K562 (cell line): ENCODE measurements around the gene KIF18B. TPM values are rescaled to one million over a fixed set of nuclear protein-coding genes. Genes with fewer than 3 reads are reported as not detected.

Source experiments
- ARID1B ChIP-seq: fragments of 450-650 bp; IDR thresholded peaks from 2 replicates; pipeline ENCODE4 v1.6.1; 2016; ENCODE audit warnings: antibody characterized with exemption, mild to moderate bottlenecking, inconsistent platforms
- CAMTA2 ChIP-seq: fragments of 250-450 bp; sonication (Bioruptor Pico); conservative IDR thresholded peaks from 2 replicates; pipeline ENCODE4 v1.5.1; 2022
- CBX2 ChIP-seq: fragments of 200-600 bp; sonication (generic); IDR thresholded peaks from one replicate; pipeline ENCODE4 v1.6.1; 2012; ENCODE audit warnings: mild to moderate bottlenecking, low read length, inconsistent platforms; ENCODE audit not compliant: insufficient read depth, poor library complexity, severe bottlenecking
- CBX8 ChIP-seq: fragments of 200-600 bp; sonication (generic); IDR thresholded peaks from 2 replicates; pipeline ENCODE4 v1.6.1; 2012; ENCODE audit warnings: borderline replicate concordance, mixed run types, low read depth, mild to moderate bottlenecking, moderate library complexity, mixed read lengths, low read length, control low read depth, inconsistent platforms; ENCODE audit not compliant: poor library complexity, severe bottlenecking; ENCODE audit errors: extremely low read depth
- CTBP1 ChIP-seq: fragments of 450-650 bp; IDR thresholded peaks from 2 replicates; pipeline ENCODE4 v1.6.1; 2016; ENCODE audit warnings: borderline replicate concordance
- E2F4 ChIP-seq: sonication (generic); formaldehyde crosslinking; IDR thresholded peaks from 2 replicates; pipeline ENCODE4 v1.8.0; 2022; ENCODE audit warnings: mild to moderate bottlenecking, low read depth, missing genetic modification reagents
- FIP1L1 ChIP-seq: fragments of 200-400 bp; formaldehyde crosslinking; IDR thresholded peaks from 2 replicates; pipeline ENCODE4 v1.6.1; 2018; ENCODE audit warnings: mild to moderate bottlenecking, low read depth, low read length; ENCODE audit not compliant: poor library complexity, severe bottlenecking
- FOXJ3 ChIP-seq: sonication (generic); formaldehyde crosslinking; IDR thresholded peaks from 2 replicates; pipeline ENCODE4 v1.4.0; 2020; ENCODE audit warnings: mild to moderate bottlenecking, missing genetic modification reagents
- HSF4 ChIP-seq: fragments of 250-450 bp; sonication (Bioruptor Pico); IDR thresholded peaks from 2 replicates; pipeline ENCODE4 v2.1.2; 2022; ENCODE audit warnings: mild to moderate bottlenecking, moderate library complexity, borderline replicate concordance
- KDM2B ChIP-seq: fragments of 250-450 bp; sonication (Bioruptor Pico); IDR thresholded peaks from 2 replicates; pipeline ENCODE4 v1.8.0; 2021; ENCODE audit warnings: mild to moderate bottlenecking, moderate library complexity
- MYBL2 ChIP-seq, 2 experiments: fragments of 450-650 bp in 1 of 2; sonication (generic) in 1 of 2; formaldehyde crosslinking in 1 of 2; IDR thresholded peaks; 2 replicates each; pipeline versions ENCODE4 v1.6.1 to v1.8.1; 2017 to 2022; ENCODE audit warnings: borderline replicate concordance in 1 of 2, inconsistent platforms in 1 of 2, low read depth in 1 of 2, mild to moderate bottlenecking in 1 of 2, missing genetic modification reagents in 1 of 2, moderate library complexity in 1 of 2
- NUFIP1 ChIP-seq: fragments of 450-650 bp; IDR thresholded peaks from 2 replicates; pipeline ENCODE4 v1.6.1; 2018; ENCODE audit not compliant: partially characterized antibody
- RUNX1 ChIP-seq: sonication (generic); IDR thresholded peaks from 2 replicates; pipeline ENCODE4 v1.6.1; 2016; ENCODE audit warnings: antibody characterized with exemption, low read depth
- SREBF1 ChIP-seq: fragments of 150-350 bp; IDR thresholded peaks from 2 replicates; pipeline ENCODE4 v1.6.1; 2014; ENCODE audit warnings: antibody characterized with exemption, low read depth, low read length, borderline replicate concordance
- STAT5B ChIP-seq: fragments of 250-450 bp; sonication (Bioruptor Pico); IDR thresholded peaks from 2 replicates; pipeline ENCODE4 v1.8.0; 2021; ENCODE audit warnings: mild to moderate bottlenecking, inconsistent platforms
- ZBTB11 ChIP-seq, 3 experiments: fragments of 200-800 bp in 1 of 3; fragments of 250-450 bp in 1 of 3; fragments of 450-650 bp in 1 of 3; sonication (Bioruptor Pico) in 1 of 3; sonication (Bioruptor generic) in 1 of 3; formaldehyde crosslinking in 1 of 3; IDR thresholded peaks; 2 replicates each; pipeline versions ENCODE4 v1.6.1 to v1.8.0; 2016 to 2022; ENCODE audit warnings: mild to moderate bottlenecking in 2 of 3, missing genetic modification characterization in 2 of 3, missing compliant biosample characterization in 1 of 3, moderate library complexity in 1 of 3
- ZC3H8 ChIP-seq: fragments of 450-650 bp; IDR thresholded peaks from 2 replicates; pipeline ENCODE4 v1.6.1; 2017
- ZNF12 ChIP-seq: sonication (generic); formaldehyde crosslinking; IDR thresholded peaks from 2 replicates; pipeline ENCODE4 v1.4.0; 2020; ENCODE audit warnings: mild to moderate bottlenecking, missing genetic modification reagents
- ZNF134 ChIP-seq: fragments of 250-450 bp; sonication (Bioruptor Pico); conservative IDR thresholded peaks from 2 replicates; pipeline ENCODE4 v1.4.0; 2020
- ZNF165 ChIP-seq: fragments of 250-450 bp; sonication (Bioruptor Pico); IDR thresholded peaks from 2 replicates; pipeline ENCODE4 v1.4.0; 2020; ENCODE audit warnings: borderline replicate concordance
- ZNF347 ChIP-seq: fragments of 450-650 bp; formaldehyde crosslinking; IDR thresholded peaks from 2 replicates; pipeline ENCODE4 v1.4.0; 2020; ENCODE audit warnings: low read depth, mild to moderate bottlenecking, moderate library complexity
- ZNF436 ChIP-seq: fragments of 250-450, 450-650 bp; sonication (Bioruptor Pico); formaldehyde crosslinking; IDR thresholded peaks from 2 replicates; pipeline ENCODE4 v1.7.0; 2020; ENCODE audit warnings: mild to moderate bottlenecking
- ZNF583 ChIP-seq: fragments of 250-450 bp; sonication (Bioruptor Pico); IDR thresholded peaks from 2 replicates; pipeline ENCODE4 v1.4.0; 2020
- ZNF75A ChIP-seq: fragments of 450-650 bp; formaldehyde crosslinking; IDR thresholded peaks from 2 replicates; pipeline ENCODE4 v1.4.0; 2020; ENCODE audit warnings: mild to moderate bottlenecking
- polyA plus RNA-seq, 8 experiments: library from polyadenylated mRNA; depleted of rRNA in 4 of 8; stranded (reverse) in 5 of 8; unstranded in 3 of 8; fragments of >200 nt; fragmentation: Nextera tagmentation in 2 of 8; fragmentation: Illumina TruSeq in 1 of 8; extraction: Ambion mirVana in 2 of 8; extraction: Trizol in 1 of 8; gene quantifications; 2 replicates each; pipeline versions ENCODE4 v1.2.1 to v1.2.3, GENCODE V29; 2011 to 2014; ENCODE audit warnings: inconsistent platforms in 1 of 8, missing spikeins in 1 of 8
- total RNA-seq, 7 experiments: library from RNA; depleted of rRNA in 6 of 7; stranded (reverse); fragments of >200 nt in 6 of 7; fragmentation: Illumina TruSeq in 2 of 7; extraction: Trizol in 2 of 7; gene quantifications; 2 replicates each; pipeline versions ENCODE4 v1.2.1 to v1.2.3, GENCODE V29; 2011 to 2021; ENCODE audit warnings: low replicate concordance in 1 of 7

The KIF18B gene
- total and polyA plus RNA-seq, 9 of the 15 experiments (the other 6 are each of a cell fraction or from before 2014, with no cell fraction given): 2.0 to 42.8 (median 13.2) TPM

- no peak for TF ChIP-seq ZNF436 (CRISPR knock-in tag)
- TF ChIP-seq ZNF165: no peak
- no peak; the same call in 1 of the 2 replicates for TF ChIP-seq RUNX1
- no peak; the same call in 1 of the 2 replicates for TF ChIP-seq ARID1B
- TF ChIP-seq ZNF75A (CRISPR knock-in tag): no peak
- TF ChIP-seq CBX8: no peak
- peak; percentile 79; the same call in 1 of the 2 replicates for TF ChIP-seq SREBF1
- TF ChIP-seq ZNF134 (CRISPR knock-in tag): no peak
- no peak for TF ChIP-seq MYBL2 (IDR thresholded peaks at IDR 0.05; ENCODE audit: low read depth)
- TF ChIP-seq MYBL2 (CRISPR knock-in tag; IDR thresholded peaks at IDR 0.05; ENCODE audit: borderline replicate concordance): no peak
- TF ChIP-seq ZBTB11 (CRISPR knock-in tag; IDR thresholded peaks at IDR 0.05): peak in 2 of 3 experiments; percentile 85 to 97; a peak in 4 of 6 replicates
- TF ChIP-seq CBX2: no peak
- no peak; the same call in 1 of the 2 replicates for TF ChIP-seq HSF4 (CRISPR knock-in tag)
- no peak for TF ChIP-seq ZNF347
- TF ChIP-seq ZNF12: 0 out of 2 replicates have a peak, but pooled peaks have one; percentile 70
- TF ChIP-seq CTBP1: peak; percentile 67; the same call in 1 of the 2 replicates
- TF ChIP-seq CAMTA2 (CRISPR knock-in tag): 0 out of 2 replicates have a peak, but pooled peaks have one; percentile 65
- no peak for TF ChIP-seq STAT5B (CRISPR knock-in tag)
- no peak for TF ChIP-seq FOXJ3 (CRISPR knock-in tag)
- peak; percentile 79 for TF ChIP-seq NUFIP1
- peak; percentile 77; the same call in 1 of the 2 replicates for TF ChIP-seq E2F4 (CRISPR knock-in tag)
- no peak for TF ChIP-seq ZC3H8
- no peak for TF ChIP-seq ZNF583 (CRISPR knock-in tag)
- TF ChIP-seq KDM2B (CRISPR knock-in tag): no peak
- peak; percentile 95 for TF ChIP-seq FIP1L1
Measured at GRCh38 chr17:44899074-44899782, 48.3 kb downstream of the KIF18B start, which contains the start of gene EFTUD2 (continued).
